ENCODE measurements around the gene ZNF74. TPM values are rescaled to one million over a fixed set of nuclear protein-coding genes. Genes with fewer than 3 reads are reported as not detected.
"Not testable (repeated sequence)": the region's sequence is repeated elsewhere in the genome, so short reads cannot be mapped to it uniquely, and the experiment has no call there.

Gene ZNF74
- total RNA-seq = 10 to 100 TPM in 1 of 2 donors, 1 to 10 TPM in 1; 6.5 to 11.8 TPM
- 4.1 TPM for polyA plus RNA-seq (ENCODE audit: insufficient read depth, low read depth, low replicate concordance)
- long read RNA-seq, donor 1, partial matches to known transcripts = 0 of 2 reads
- long read RNA-seq, donor 1, other reads (novel, unspliced or antisense) = 0 of 2 reads
- long read RNA-seq, donor 2, partial matches to known transcripts = 0 of 2 reads
- long read RNA-seq, donor 2, other reads (novel, unspliced or antisense) = 0 of 2 reads

DNA sequence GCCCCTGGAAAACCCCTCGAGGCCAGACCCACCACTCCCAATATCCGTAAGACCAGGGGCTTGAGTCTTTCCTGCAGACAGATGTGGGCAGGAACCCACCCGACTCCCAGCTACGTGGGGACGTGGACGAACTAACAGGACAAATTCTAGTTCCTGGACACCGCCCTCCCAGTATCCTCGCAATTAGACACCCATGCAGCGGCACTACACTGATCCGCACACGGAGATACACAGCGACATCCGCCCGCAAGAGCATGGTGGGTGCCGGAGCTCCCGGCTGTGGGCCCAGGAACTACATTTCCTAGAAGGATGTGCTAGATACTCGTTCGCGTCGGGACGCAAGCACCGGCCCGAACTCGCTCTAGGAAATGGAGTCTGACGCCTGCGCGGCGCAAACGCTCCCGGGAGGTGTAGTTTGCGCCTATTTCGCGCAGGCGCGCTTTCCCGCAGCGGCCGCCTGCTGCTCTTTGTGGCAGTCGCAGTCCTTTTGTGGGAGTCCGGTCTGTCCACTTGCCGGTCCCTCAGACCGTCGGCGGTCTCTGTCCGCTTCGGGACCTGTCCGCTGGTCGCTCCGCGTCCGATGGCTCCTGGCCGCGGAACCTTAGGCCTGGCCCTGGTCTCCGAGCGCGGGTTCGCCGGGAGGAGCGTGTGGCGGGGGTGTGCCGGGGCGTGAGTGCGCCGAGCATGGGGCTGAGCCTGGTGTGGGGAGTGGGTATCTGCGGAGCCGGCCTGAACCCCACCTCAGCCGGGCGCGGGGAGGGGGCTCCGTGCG, at the start of gene ZNF74:
TSS of gene ZNF74 (plus strand) at position 447 of the 772 bp plus-strand sequence. CDS start 478 bp downstream, outside the sequence.
- WGBS, 2 donors = 1% methylated on average over 27 to 59 of the region's 71 CpGs
- intact Hi-C loops (cut with DNase I; ENCODE audit: low total_unique reads) = no loop called here
- TF ChIP-seq, protein P1, sequence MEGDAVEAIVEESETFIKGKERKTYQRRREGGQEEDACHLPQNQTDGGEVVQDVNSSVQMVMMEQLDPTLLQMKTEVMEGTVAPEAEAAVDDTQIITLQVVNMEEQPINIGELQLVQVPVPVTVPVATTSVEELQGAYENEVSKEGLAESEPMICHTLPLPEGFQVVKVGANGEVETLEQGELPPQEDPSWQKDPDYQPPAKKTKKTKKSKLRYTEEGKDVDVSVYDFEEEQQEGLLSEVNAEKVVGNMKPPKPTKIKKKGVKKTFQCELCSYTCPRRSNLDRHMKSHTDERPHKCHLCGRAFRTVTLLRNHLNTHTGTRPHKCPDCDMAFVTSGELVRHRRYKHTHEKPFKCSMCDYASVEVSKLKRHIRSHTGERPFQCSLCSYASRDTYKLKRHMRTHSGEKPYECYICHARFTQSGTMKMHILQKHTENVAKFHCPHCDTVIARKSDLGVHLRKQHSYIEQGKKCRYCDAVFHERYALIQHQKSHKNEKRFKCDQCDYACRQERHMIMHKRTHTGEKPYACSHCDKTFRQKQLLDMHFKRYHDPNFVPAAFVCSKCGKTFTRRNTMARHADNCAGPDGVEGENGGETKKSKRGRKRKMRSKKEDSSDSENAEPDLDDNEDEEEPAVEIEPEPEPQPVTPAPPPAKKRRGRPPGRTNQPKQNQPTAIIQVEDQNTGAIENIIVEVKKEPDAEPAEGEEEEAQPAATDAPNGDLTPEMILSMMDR (IDR thresholded peaks at IDR 0.05) = no peak
- no peak for TF ChIP-seq POLR2A (IDR thresholded peaks at IDR 0.05)

DNA sequence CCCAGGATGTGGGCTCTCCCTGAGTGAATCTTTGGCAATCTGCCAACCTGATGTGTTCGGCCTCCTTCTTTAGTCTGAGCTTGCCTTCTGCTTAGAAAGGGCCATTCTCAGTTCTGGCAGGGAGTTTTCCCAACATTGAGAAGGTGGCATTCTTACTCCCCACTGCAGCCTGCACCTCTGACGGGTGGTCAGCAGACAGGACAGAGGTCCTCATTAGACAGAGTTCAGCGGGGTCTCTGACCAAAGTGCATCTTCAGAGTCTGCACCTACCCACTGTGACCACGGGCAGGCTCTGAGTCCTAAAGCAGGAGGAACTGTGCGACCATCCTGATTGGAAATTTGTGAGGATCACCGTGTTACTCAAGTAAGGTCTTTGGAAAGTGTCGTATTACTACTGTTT, 47.4 kb upstream of the ZNF74 start:
- H3K36me3 ChIP-seq (ENCODE audit: low read depth, missing control alignments); H3K9me3 ChIP-seq; H3K27ac ChIP-seq; DNase-seq; H3K27me3 ChIP-seq; H3K4me3 ChIP-seq; intact Hi-C loops (cut with DNase I; ENCODE audit: low total_unique reads); H3K4me1 ChIP-seq: not testable (repeated sequence)
- 40% methylated on average over 1 of the region's 7 CpGs; no CpG with 5 or more reads in 1 of the 2 donors for WGBS, 2 donors

More for the DNA sequence above, at the start of gene ZNF74:
- peak within 1 kb of the TSS; percentile 64 to 71 for H3K27ac ChIP-seq
- H3K27me3 ChIP-seq = no peaks in the 10 kb centered on the region
- peak; percentile 93 for DNase-seq
- H3K4me1 ChIP-seq = peaks cover 3% of the 10 kb centered on the region
- peak within 1 kb of the TSS; percentile 70 to 73 for H3K4me3 ChIP-seq
- H3K9me3 ChIP-seq = no peaks in the 10 kb centered on the region
- H3K36me3 ChIP-seq (ENCODE audit: low read depth, missing control alignments) = no peaks in the 10 kb centered on the region

DNA sequence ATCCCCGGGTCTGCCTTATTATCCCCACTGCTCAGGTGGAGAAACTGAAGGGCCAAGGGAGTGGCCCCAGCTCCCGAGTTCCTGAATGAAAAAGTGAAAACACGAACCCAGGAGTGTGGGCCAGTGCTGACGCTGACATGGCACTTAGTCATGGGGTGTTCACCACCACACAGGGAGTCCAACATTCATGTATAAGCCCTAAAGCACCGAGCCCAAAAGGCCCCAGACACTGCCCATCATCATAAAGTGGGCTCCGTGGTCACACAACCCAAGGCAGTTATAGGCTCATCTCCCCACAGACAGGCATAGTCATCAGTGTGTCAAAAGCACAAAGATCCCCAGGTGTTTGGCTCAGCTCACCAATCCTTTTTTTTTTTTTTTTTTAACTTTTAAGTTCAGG, 41.4 kb upstream of the ZNF74 start:
- DNase-seq; H3K27me3 ChIP-seq; intact Hi-C loops (cut with DNase I; ENCODE audit: low total_unique reads); H3K4me3 ChIP-seq; H3K27ac ChIP-seq; H3K9me3 ChIP-seq; H3K4me1 ChIP-seq; H3K36me3 ChIP-seq (ENCODE audit: low read depth, missing control alignments): not testable (repeated sequence)
- WGBS, 2 donors = 84 to 100% methylated on average over 2 to 5 of the region's 6 CpGs

DNA sequence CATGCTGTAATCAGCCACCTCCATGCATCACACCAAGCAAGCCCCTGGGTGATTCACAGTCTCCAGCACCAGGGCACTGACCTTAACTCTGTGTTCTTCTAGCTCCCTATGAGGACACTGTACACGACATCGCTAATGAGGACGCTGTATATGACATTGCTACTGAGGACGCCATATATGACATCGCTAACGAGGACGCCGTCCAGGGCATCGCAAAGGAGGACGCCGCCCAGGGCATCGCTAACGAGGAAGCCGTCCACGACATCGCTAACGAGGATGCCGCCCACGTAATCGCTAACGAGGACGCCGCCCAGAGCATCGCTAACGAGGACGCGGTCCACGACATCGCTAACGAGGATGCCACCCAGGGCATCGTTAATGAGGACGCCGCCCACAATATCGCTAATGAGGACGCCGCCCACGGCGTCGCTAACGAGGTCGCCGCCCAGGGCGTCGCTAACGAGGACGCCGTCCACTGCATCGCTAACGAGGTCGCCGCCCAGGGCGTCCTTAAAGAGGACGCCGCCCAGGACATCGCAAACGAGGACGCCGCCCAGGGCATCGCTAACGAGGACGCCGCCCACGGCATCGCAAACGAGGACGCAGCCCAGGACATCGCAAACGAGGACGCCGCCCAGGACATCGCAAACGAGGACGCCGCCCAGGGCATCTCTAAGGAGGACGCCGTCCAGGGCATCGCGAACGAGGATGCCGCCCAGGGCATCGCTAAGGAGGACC, 39.5 kb upstream of the ZNF74 start:
- Histone ChIP-seq H3K27me3 (no peaks in the 10 kb centered on the region), H3K27ac (no peak overlapping the region), H3K36me3 (ENCODE audit: low read depth, missing control alignments) (no peaks in the 10 kb centered on the region), H3K4me1 (no peaks in the 10 kb centered on the region), H3K4me3 (no peak overlapping the region), H3K9me3 (no peaks in the 10 kb centered on the region)
- TF ChIP-seq, protein P1 (IDR thresholded peaks at IDR 0.05) = no peak
- no peak for TF ChIP-seq POLR2A (IDR thresholded peaks at IDR 0.05)
- DNase-seq = no peak
- intact Hi-C loops (cut with DNase I; ENCODE audit: low total_unique reads) = no loop called here
- WGBS, 2 donors = 81 to 84% methylated on average over 43 to 81 of the region's 81 CpGs

DNA sequence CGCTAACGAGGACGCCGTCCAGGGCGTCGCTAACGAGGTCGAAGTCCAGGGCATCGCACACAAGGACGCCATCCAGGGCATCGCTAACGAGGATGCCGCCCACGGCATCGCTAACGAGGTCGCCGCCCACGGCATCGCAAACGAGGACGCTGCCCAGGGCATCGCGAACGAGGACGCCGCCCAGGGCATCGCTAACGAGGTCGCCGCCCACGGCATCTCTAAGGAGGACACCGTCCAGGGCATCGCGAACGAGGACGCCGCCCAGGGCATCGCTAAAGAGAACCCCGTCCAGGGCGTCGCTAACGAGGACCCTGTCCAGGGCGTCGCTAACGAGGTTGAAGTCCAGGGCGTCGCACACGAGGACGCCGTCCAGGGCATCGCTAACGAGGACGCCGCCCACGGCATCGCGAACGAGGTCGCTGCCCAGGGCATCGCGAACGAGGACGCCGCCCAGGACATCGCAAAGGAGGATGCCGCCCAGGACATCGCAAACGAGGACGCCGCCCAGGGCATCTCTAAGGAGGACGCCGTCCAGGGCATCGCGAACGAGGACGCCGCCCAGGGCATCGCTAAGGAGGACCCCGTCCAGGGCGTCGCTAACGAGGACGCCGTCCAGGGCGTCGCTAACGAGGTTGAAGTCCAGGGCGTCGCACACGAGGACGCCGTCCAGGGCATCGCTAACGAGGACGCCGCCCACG, 37.9 kb upstream of the ZNF74 start:
- H3K36me3 ChIP-seq (ENCODE audit: low read depth, missing control alignments); H3K4me3 ChIP-seq; H3K4me1 ChIP-seq; H3K27ac ChIP-seq; intact Hi-C loops (cut with DNase I; ENCODE audit: low total_unique reads); H3K9me3 ChIP-seq; H3K27me3 ChIP-seq; DNase-seq: not testable (repeated sequence)
- WGBS, 2 donors = 78 to 83% methylated on average over 89 to 98 of the region's 98 CpGs

DNA sequence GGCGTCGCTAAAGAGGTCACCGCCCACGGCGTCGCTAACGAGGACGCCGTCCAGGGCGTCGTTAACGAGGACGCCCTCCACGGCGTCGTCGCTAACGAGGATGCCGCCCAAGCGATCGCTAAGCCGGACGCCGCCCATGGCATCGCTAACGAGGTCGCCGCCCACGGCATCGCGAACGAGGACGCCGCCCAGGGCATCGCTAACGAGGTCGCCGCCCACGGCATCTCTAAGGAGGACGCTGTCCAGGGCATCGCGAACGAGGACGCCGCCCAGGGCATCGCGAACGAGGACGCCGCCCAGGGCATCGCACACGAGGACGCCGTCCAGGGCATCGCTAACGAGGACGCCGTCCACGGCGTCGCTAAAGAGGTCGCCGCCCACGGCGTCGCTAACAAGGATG, 37.0 kb upstream of the ZNF74 start:
- H3K4me3 ChIP-seq; intact Hi-C loops (cut with DNase I; ENCODE audit: low total_unique reads); H3K36me3 ChIP-seq (ENCODE audit: low read depth, missing control alignments); H3K27me3 ChIP-seq; H3K4me1 ChIP-seq; H3K27ac ChIP-seq; DNase-seq; H3K9me3 ChIP-seq: not testable (repeated sequence)
- 81 to 82% methylated on average over 34 to 66 of the region's 66 CpGs for WGBS, 2 donors

DNA sequence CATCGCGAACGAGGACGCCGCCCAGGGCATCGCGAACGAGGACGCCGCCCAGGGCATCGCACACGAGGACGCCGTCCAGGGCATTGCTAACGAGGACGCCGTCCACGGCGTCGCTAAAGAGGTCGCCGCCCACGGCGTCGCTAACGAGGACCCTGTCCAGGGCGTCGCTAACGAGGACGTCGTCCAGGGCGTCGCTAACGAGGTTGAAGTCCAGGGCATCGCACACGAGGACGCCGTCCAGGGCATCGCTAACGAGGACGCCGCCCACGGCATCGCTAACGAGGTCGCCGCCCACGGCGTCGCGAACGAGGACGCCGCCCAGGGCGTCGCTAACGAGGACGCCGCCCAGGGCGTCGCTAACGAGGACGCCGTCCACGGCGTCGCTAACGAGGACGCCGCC, 36.0 kb upstream of the ZNF74 start:
- intact Hi-C loops (cut with DNase I; ENCODE audit: low total_unique reads); H3K9me3 ChIP-seq; DNase-seq; H3K4me1 ChIP-seq; H3K36me3 ChIP-seq (ENCODE audit: low read depth, missing control alignments); H3K27me3 ChIP-seq; H3K4me3 ChIP-seq; H3K27ac ChIP-seq: not testable (repeated sequence)
- 81 to 85% methylated on average over 19 to 41 of the region's 70 CpGs for WGBS, 2 donors

DNA sequence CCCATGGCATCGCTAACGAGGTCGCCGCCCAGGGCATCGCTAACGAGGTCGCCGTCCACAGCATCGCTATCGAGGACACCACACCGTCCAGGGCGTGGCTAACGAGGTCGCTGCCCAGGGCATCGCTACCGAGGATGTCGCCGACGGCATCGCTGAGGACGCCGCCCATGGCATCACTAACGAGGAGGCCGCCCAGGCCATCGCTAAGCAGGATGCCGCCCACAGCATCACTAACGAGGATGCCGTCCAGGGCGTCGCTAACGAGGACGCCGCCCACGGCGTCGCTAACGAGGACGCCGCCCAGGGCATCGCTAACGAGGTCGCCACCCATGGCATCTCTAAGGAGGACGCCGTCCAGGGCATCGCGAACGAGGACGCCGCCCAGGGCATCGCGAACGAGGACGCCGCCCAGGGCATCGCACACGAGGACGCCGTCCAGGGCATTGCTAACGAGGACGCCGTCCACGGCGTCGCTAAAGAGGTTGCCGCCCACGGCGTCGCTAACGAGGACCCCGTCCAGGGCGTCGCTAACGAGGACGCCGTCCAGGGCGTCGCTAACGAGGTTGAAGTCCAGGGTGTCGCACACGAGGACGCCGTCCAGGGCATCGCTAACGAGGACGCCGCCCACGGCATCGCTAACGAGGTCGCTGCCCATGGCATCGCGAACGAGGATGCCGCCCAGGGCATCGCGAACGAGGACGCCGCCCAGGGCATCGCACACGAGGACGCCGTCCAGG, 35.3 kb upstream of the ZNF74 start:
- DNase-seq; intact Hi-C loops (cut with DNase I; ENCODE audit: low total_unique reads); H3K27ac ChIP-seq; H3K9me3 ChIP-seq; H3K4me1 ChIP-seq; H3K4me3 ChIP-seq; H3K27me3 ChIP-seq; H3K36me3 ChIP-seq (ENCODE audit: low read depth, missing control alignments): not testable (repeated sequence)
- 83 to 90% methylated on average over 5 to 50 of the region's 103 CpGs for WGBS, 2 donors

DNA sequence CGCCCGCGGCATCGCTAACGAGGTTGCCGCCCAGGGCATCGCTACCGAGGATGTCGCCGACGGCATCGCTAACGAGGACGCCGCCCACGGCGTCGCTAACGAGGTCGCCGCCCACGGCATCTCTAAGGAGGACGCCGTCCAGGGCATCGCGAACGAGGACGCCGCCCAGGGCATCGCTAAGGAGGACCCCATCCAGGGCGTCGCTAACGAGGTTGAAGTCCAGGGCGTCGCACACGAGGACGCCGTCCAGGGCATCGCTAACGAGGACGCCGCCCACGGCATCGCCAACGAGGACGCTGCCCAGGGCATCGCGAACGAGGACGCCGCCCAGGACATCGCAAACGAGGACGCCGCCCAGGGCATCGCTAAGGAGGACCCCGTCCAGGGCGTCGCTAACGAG, 33.7 kb upstream of the ZNF74 start:
- intact Hi-C loops (cut with DNase I; ENCODE audit: low total_unique reads); H3K27me3 ChIP-seq; H3K4me1 ChIP-seq; DNase-seq; H3K4me3 ChIP-seq; H3K9me3 ChIP-seq; H3K27ac ChIP-seq; H3K36me3 ChIP-seq (ENCODE audit: low read depth, missing control alignments): not testable (repeated sequence)
- 71 to 73% methylated on average over 48 to 60 of the region's 60 CpGs for WGBS, 2 donors
